Esophagus mucosa (tissue), 1 donor: ENCODE measurements around the gene COL12A1. TPM values are rescaled to one million over a fixed set of nuclear protein-coding genes. Genes with fewer than 3 reads are reported as not detected.

Experiments
- ATAC-seq: fragments of 200-7000 bp; cut with Tn5 transposase; one replicate; pipeline ENCODE4 v1.9.1; 2020
- total RNA-seq: library from RNA; stranded (reverse); gene quantifications from one replicate; pipeline ENCODE4 v1.2.4, GENCODE V29; 2023
- donor health status: DM: yes; HTN: yes; CAD: no.

COL12A1 gene
- total RNA-seq, 1 donor from 2014 or later, result 9.4 TPM

DNA sequence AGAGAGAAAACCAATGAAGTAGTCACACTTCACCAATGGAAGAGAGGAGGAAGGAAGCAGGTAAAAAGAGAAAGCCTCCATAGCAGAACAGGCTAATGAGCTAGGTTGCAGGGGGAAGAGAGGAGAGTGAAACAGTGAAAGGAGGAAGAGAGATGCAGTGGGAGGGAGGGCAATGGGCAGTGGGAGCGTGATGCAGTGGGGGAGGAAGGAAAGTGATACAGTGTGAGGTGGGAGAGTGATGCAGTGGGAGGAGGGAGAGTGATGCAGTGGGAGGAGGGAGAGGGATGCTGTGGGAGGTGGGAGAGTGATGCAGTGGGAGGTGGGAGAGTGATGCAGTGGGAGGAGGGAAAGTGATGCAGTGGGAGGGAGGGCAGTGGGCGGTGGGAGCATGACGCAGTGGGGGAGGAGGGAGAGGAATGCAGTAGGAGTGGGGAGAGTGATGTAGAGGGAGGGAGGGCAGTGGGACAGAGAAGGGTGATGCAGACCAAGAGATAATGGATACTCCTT lies 29.7 kb downstream of the COL12A1 start:
- no peak for ATAC-seq

- no peak for ATAC-seq
Observed at GRCh38 chr6:75171986-75172385, 33.9 kb downstream of the COL12A1 start.

DNA sequence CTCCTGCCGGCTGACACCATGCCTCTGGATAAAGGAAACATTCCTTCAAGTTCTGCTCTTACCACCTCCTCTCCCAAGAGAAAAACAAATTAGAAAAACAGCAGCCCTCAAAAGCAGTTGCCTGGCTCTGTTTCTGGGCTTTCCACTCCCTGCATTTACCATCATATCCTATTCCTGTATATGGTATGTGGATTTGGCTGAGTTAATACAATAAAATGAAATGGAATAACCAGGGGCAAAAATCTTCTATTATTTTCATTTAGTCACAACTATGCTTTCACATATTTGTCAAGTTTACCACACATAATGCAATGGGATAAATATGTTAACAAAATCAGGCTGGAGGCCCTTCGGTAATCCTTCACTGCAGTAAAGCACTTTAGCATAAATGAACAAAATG lies 34.3 kb downstream of the COL12A1 start:
- ATAC-seq, result no peak

DNA sequence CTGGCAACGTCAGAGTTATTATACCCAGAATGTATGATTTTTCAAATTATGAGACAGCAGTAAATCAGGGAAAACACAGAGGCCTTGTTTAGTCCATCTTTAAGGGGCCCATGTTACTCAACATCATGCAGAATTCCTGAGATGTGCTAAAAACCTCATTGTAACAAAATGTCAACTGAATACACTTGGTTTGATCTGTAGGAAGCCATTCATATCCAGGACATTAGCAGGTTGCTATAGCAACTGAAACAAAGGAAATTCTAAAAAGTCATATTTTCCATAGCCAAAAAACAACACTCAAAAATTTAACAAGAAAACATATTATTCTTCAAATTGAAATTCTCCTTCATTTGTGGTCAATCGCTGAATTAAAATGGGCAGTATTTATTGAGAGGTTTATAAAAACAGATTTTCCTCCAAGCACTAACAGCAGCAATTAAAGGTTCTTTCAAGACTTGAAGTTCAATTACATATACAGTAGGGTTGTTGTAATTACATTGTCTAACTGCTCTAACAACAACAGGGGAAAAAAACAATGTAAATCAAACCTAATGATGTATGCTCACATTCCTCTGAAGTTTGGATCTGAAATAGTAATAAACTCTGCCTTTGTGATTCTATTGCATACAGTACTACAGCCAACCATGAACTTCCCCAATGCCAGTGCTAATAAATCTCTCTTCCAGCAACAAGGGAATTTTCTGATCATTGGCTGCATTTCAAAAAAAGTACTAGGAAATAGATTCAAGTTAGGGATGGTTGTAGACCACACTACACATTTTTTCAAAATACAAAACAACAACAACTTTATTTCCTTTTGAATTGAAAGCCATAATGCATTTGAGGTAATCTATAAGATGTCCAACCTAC lies 34.9 kb downstream of the COL12A1 start:
- ATAC-seq, result no peak

GRCh38 chr6:75169689-75170586 lies 35.9 kb downstream of the COL12A1 start:
- ATAC-seq, result no peak

- ATAC-seq, result no peak
Observed at GRCh38 chr6:75167851-75168250, 38.0 kb downstream of the COL12A1 start.

GRCh38 chr6:75167325-75167724 lies 38.5 kb downstream of the COL12A1 start:
- no peak for ATAC-seq

DNA sequence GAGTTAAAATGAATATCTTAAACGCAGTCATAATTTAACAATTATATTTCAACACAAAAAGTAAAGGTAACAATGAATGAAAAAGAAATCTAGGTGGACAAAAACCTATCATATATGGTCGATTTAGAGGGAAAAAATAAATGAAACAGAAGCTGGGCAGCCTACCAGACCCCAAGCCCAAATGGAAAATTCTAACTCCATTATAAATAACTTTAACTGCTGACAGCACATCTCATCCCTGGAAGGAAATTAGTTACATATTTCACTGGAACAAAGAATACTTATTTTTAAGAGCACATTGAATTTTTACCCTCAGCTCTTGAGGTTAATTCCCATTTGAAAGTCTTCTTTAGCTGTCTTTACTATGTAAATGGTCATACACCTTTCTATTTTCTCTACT lies 39.1 kb downstream of the COL12A1 start:
- no peak for ATAC-seq

- ATAC-seq, result no peak
Observed at GRCh38 chr6:75166236-75166635, 39.6 kb downstream of the COL12A1 start.

DNA sequence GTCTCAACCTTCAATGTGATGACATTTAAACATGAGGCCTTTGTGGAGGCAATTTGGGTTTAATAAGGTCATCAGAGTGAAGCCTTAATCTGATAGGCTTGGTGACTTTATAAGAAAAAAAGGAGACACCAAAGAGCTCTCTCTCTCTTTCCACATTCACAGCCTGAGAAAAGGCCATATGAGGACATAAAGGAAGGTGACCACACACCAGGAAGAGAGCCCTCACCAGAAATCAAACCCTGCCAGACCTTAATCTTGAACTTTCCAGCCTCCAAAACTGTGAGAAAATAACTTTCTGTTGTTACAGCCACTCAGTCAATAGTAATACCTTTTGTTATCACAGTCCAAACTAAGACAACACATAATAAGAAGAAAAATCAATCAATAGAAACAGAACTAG lies 47.7 kb downstream of the COL12A1 start:
- no peak for ATAC-seq

GRCh38 chr6:75157336-75157735 lies 48.5 kb downstream of the COL12A1 start:
- no peak for ATAC-seq

- ATAC-seq, result no peak
Observed at GRCh38 chr6:75156186-75156878, 49.5 kb downstream of the COL12A1 start.

GRCh38 chr6:75155631-75156030 lies 50.2 kb downstream of the COL12A1 start:
- no peak for ATAC-seq

DNA sequence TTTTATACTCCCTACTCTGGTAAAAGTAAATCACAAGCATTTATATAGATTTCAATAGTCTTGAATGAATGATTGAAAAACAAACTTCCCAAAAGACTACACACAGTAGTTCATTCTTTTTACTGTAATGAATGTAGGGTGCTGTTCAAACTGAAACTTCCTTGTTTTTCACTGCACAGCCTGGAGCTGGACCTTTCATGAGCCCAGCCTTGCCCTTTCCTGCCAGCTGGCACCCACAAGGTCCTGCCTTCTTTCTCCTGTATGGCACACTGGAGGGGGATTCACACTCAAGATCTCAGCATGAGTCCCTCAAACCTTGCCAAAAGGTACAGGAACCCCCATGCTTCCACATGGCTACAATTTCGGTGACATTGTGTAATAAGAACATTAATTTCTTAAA lies 50.9 kb downstream of the COL12A1 start:
- ATAC-seq, result no peak

GRCh38 chr6:75150685-75151412 lies 55.0 kb downstream of the COL12A1 start:
- ATAC-seq, result no peak

DNA sequence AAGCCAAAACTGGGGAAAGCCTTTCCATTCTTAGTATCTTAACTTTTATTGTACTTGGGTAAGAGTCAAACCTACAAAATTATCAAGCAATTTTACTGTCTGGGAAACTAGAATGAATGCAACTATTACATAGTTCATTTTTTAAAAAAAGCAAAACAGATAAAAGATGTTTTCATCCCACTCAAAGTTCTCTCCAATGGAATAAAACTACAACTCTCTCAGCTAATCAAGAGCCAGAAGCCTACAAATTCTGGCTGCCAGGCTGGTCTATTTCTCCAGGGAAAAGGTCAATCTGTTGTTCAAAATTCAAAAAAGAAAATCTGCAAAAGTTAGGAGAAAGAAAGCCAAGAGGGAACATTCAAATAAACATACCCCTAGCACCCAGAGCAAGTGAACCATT lies 56.2 kb downstream of the COL12A1 start:
- no peak for ATAC-seq

- ATAC-seq, result no peak
Observed at GRCh38 chr6:75149240-75149639, 56.6 kb downstream of the COL12A1 start.

GRCh38 chr6:75147512-75147911 lies 58.3 kb downstream of the COL12A1 start:
- no peak for ATAC-seq

- no peak for ATAC-seq
Observed at GRCh38 chr6:75145976-75146375, 59.9 kb downstream of the COL12A1 start.

GRCh38 chr6:75145211-75145610 lies 60.6 kb downstream of the COL12A1 start:
- no peak for ATAC-seq

- ATAC-seq, result no peak
Observed at GRCh38 chr6:75144386-75144785, 61.5 kb downstream of the COL12A1 start.

- no peak for ATAC-seq
Observed at GRCh38 chr6:75143191-75143590, 62.7 kb downstream of the COL12A1 start.
